ENCODE data around the gene EPYC.

- TF ChIP-seq, protein P1, sequence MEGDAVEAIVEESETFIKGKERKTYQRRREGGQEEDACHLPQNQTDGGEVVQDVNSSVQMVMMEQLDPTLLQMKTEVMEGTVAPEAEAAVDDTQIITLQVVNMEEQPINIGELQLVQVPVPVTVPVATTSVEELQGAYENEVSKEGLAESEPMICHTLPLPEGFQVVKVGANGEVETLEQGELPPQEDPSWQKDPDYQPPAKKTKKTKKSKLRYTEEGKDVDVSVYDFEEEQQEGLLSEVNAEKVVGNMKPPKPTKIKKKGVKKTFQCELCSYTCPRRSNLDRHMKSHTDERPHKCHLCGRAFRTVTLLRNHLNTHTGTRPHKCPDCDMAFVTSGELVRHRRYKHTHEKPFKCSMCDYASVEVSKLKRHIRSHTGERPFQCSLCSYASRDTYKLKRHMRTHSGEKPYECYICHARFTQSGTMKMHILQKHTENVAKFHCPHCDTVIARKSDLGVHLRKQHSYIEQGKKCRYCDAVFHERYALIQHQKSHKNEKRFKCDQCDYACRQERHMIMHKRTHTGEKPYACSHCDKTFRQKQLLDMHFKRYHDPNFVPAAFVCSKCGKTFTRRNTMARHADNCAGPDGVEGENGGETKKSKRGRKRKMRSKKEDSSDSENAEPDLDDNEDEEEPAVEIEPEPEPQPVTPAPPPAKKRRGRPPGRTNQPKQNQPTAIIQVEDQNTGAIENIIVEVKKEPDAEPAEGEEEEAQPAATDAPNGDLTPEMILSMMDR (IDR thresholded peaks at IDR 0.05), result no peak
- no peak for TF ChIP-seq POLR2A (IDR thresholded peaks at IDR 0.05)
Measured at GRCh38 chr12:90939382-90939781, 65.4 kb downstream of the EPYC start.

Measured in adrenal gland (tissue), 5 donors.